Liver (tissue), 9 donors: ENCODE measurements around the gene PTGDR. TPM values are rescaled to one million over a fixed set of nuclear protein-coding genes. Genes with fewer than 3 reads are reported as not detected.

Experiments used
- DNase-seq: peaks from one replicate; pipeline ENCODE4 v3.0.0-alpha.2; 2017; ENCODE audit warnings: low spot score
- H3K27ac ChIP-seq, 2 donors: one replicate each; pipeline ENCODE4 v1.7.0; 2013; ENCODE audit warnings: inconsistent platforms in 2 of 2, low read length in 2 of 2, control low read depth in 1 of 2, low read depth in 1 of 2, mild to moderate bottlenecking in 1 of 2
- H3K27me3 ChIP-seq, 4 donors: one replicate each; pipeline versions ENCODE4 v1.6.1 to v1.7.0; 2013; ENCODE audit warnings: low read length in 3 of 4, inconsistent platforms in 1 of 4, mild to moderate bottlenecking in 1 of 4, moderate library complexity in 1 of 4; ENCODE audit not compliant: control insufficient read depth in 4 of 4, insufficient read depth in 4 of 4
- H3K36me3 ChIP-seq, 4 donors: one replicate each; pipeline versions ENCODE4 v1.6.1 to v1.7.0; 2013; ENCODE audit warnings: low read length in 3 of 4, mild to moderate bottlenecking in 3 of 4, low read depth in 1 of 4, moderate library complexity in 1 of 4; ENCODE audit not compliant: control insufficient read depth in 4 of 4, insufficient read depth in 3 of 4
- H3K4me1 ChIP-seq, 4 donors: one replicate each; pipeline versions ENCODE4 v1.6.1 to v1.7.0; 2013; ENCODE audit warnings: low read length in 3 of 4, mild to moderate bottlenecking in 3 of 4, moderate library complexity in 1 of 4; ENCODE audit not compliant: control insufficient read depth in 4 of 4, insufficient read depth in 4 of 4
- H3K4me3 ChIP-seq, 3 donors: one replicate each; pipeline versions ENCODE4 v1.6.1 to v1.7.0; 2013; ENCODE audit warnings: low read length in 3 of 3, control low read depth in 1 of 3, low read depth in 1 of 3, mild to moderate bottlenecking in 1 of 3
- H3K9ac ChIP-seq, 2 donors: one replicate each; pipeline ENCODE4 v1.7.0; 2013; ENCODE audit warnings: low read length in 2 of 2, mild to moderate bottlenecking in 2 of 2, moderate library complexity in 2 of 2, control low read depth in 1 of 2, low read depth in 1 of 2
- H3K9me3 ChIP-seq, 4 donors: one replicate each; pipeline versions ENCODE4 v1.6.1 to v1.7.0; 2013; ENCODE audit warnings: low read length in 3 of 4; ENCODE audit not compliant: control insufficient read depth in 4 of 4
- EGR1 ChIP-seq, 2 donors: IDR thresholded peaks; 2 replicates each; pipeline ENCODE4 v1.6.1; 2016 to 2018; ENCODE audit warnings: antibody characterized with exemption in 2 of 2, low read depth in 2 of 2
- FOXA1 ChIP-seq: IDR thresholded peaks from 2 replicates; pipeline ENCODE4 v1.6.1; 2016; ENCODE audit warnings: antibody characterized with exemption
- FOXA2 ChIP-seq: IDR thresholded peaks from 2 replicates; pipeline ENCODE4 v1.6.1; 2016; ENCODE audit warnings: antibody characterized with exemption
- HNF4G ChIP-seq: IDR thresholded peaks from 2 replicates; pipeline ENCODE4 v1.6.1; 2016; ENCODE audit warnings: antibody characterized with exemption
- NR2F2 ChIP-seq: IDR thresholded peaks from 2 replicates; pipeline ENCODE4 v1.6.1; 2016; ENCODE audit warnings: antibody characterized with exemption
- RAD21 ChIP-seq, 2 donors: IDR thresholded peaks; 2 replicates each; pipeline ENCODE4 v1.6.1; 2016; ENCODE audit warnings: antibody characterized with exemption in 2 of 2, mild to moderate bottlenecking in 2 of 2
- REST ChIP-seq: IDR thresholded peaks from 2 replicates; pipeline ENCODE4 v1.6.1; 2016; ENCODE audit warnings: antibody characterized with exemption, mild to moderate bottlenecking
- RXRA ChIP-seq, 2 donors: IDR thresholded peaks; 2 replicates each; pipeline ENCODE4 v1.6.1; 2017 to 2018; ENCODE audit warnings: antibody characterized with exemption in 2 of 2, mild to moderate bottlenecking in 1 of 2
- SP1 ChIP-seq: IDR thresholded peaks from 2 replicates; pipeline ENCODE4 v1.6.1; 2018; ENCODE audit warnings: antibody characterized with exemption, mild to moderate bottlenecking
- YY1 ChIP-seq: IDR thresholded peaks from 2 replicates; pipeline ENCODE4 v1.6.1; 2016; ENCODE audit warnings: antibody characterized with exemption, mild to moderate bottlenecking
- WGBS: extraction: QIAGEN DNeasy Blood & Tissue Kit; methylation state at CpG from one replicate; pipeline ENCODE4 v1.1.7; 2013; 5-methylcytosine and 5-hydroxymethylcytosine counted together
- polyA plus RNA-seq, 2 donors: library from polyadenylated mRNA; stranded (reverse) in 1 of 2; unstranded in 1 of 2; fragments of 200-250 nt in 1 of 2; fragments of >200 nt in 1 of 2; fragmentation: Nextera tagmentation in 1 of 2; extraction: Ambion mirVana in 1 of 2; gene quantifications; one replicate each; pipeline versions ENCODE4 v1.2.1 to v1.2.3, GENCODE V29; 2013 to 2015
- total RNA-seq, 2 donors: library from RNA; depleted of rRNA; stranded (reverse); fragments of >200 nt; gene quantifications; one replicate each; pipeline ENCODE4 v1.2.3, GENCODE V29; 2014
- TF ChIP-seq, protein P1 (sequence below): IDR thresholded peaks from 2 replicates; pipeline ENCODE4 v1.6.1; 2016; ENCODE audit warnings: antibody characterized with exemption
- TF ChIP-seq, protein P2 (sequence below): fragments of 150-350 bp; IDR thresholded peaks from 2 replicates; pipeline ENCODE4 v1.5.1; 2017; ENCODE audit warnings: improper control_type of control experiment, low read depth, low read length; ENCODE audit not compliant: missing input control
- donor health status: healthy.
- donor health status: healthy.
- donor health status: healthy.
- donor health status: healthy.
- donor health status: healthy.

PTGDR gene
- total and polyA plus RNA-seq, 4 donors, result 0.14 to 1.4 (median 0.44) TPM

DNA sequence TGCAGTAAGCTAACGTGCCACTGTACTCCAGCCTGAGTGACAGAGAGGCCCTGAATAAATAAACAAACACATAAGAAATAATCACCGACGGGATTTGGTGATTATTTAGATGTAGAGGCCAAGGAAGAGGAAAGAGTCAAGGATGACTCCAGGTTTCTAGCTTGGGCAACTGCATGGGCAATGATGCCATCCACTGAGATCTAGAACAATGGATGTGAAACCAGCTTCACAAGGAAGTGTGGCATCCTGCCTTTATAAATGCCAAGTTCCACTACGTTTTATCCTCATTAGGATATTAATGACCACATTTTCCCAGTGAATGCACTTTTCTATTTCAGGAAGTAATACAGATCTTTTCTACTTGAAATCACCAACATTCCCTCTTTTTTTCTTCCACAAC, 35.7 kb downstream of the PTGDR start:
- Histone ChIP-seq H3K36me3 (no peaks in the 10 kb centered on the region), H3K27ac (no peak overlapping the region), H3K4me1 (no peaks in the 10 kb centered on the region), H3K27me3 (peaks cover 0 to 2% (median 0%) of the 10 kb centered on the region in 4 donors), H3K4me3 (no peak overlapping the region), H3K9me3 (no peaks in the 10 kb centered on the region), H3K9ac (no peak overlapping the region)
- DNase-seq, result no peak
- 81% methylated on average over 4 of the region's 4 CpGs for WGBS
- TF ChIP-seq, protein P1, sequence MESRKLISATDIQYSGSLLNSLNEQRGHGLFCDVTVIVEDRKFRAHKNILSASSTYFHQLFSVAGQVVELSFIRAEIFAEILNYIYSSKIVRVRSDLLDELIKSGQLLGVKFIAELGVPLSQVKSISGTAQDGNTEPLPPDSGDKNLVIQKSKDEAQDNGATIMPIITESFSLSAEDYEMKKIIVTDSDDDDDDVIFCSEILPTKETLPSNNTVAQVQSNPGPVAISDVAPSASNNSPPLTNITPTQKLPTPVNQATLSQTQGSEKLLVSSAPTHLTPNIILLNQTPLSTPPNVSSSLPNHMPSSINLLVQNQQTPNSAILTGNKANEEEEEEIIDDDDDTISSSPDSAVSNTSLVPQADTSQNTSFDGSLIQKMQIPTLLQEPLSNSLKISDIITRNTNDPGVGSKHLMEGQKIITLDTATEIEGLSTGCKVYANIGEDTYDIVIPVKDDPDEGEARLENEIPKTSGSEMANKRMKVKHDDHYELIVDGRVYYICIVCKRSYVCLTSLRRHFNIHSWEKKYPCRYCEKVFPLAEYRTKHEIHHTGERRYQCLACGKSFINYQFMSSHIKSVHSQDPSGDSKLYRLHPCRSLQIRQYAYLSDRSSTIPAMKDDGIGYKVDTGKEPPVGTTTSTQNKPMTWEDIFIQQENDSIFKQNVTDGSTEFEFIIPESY, result no peak
- TF ChIP-seq FOXA1 (no peak), REST (no peak), SP1 (no peak), RAD21 (IDR thresholded peaks at IDR 0.05) (no peak), EGR1 (IDR thresholded peaks at IDR 0.05; ENCODE audit: low read depth in 2 of 2) (no peak), RXRA (IDR thresholded peaks at IDR 0.05) (no peak)
- TF ChIP-seq, protein P2, sequence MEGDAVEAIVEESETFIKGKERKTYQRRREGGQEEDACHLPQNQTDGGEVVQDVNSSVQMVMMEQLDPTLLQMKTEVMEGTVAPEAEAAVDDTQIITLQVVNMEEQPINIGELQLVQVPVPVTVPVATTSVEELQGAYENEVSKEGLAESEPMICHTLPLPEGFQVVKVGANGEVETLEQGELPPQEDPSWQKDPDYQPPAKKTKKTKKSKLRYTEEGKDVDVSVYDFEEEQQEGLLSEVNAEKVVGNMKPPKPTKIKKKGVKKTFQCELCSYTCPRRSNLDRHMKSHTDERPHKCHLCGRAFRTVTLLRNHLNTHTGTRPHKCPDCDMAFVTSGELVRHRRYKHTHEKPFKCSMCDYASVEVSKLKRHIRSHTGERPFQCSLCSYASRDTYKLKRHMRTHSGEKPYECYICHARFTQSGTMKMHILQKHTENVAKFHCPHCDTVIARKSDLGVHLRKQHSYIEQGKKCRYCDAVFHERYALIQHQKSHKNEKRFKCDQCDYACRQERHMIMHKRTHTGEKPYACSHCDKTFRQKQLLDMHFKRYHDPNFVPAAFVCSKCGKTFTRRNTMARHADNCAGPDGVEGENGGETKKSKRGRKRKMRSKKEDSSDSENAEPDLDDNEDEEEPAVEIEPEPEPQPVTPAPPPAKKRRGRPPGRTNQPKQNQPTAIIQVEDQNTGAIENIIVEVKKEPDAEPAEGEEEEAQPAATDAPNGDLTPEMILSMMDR, result no peak

GRCh38 chr14:52304248-52304904, 36.9 kb downstream of the PTGDR start:
- H3K4me3 ChIP-seq, result no peak overlapping the region
- H3K27ac ChIP-seq, result no peak overlapping the region
- peaks cover 0 to 2% (median 0%) of the 10 kb centered on the region in 4 donors for H3K27me3 ChIP-seq
- H3K4me1 ChIP-seq, result no peaks in the 10 kb centered on the region
- DNase-seq, result no peak
- TF ChIP-seq FOXA2, result no peak
- no peak for TF ChIP-seq YY1
- TF ChIP-seq, protein P2, result no peak
- no peak for TF ChIP-seq SP1
- no peak for TF ChIP-seq NR2F2
- TF ChIP-seq EGR1 (IDR thresholded peaks at IDR 0.05; ENCODE audit: low read depth in 2 of 2), result no peak
- TF ChIP-seq HNF4G, result no peak
- H3K9ac ChIP-seq, result no peak overlapping the region
- peaks cover 0 to 3% (median 0%) of the 10 kb centered on the region in 4 donors for H3K9me3 ChIP-seq
- H3K36me3 ChIP-seq, result no peaks in the 10 kb centered on the region
- WGBS, result 83% methylated on average over 4 of the region's 4 CpGs
